ENCODE measurements around the gene SPAAR.

GRCh38 chr9:35933550-35934067 is 24.3 kb downstream of the SPAAR start:
- no peak for TF ChIP-seq CTCF (IDR thresholded peaks at IDR 0.05)
- no peak for TF ChIP-seq POLR2A (IDR thresholded peaks at IDR 0.05)
- TF ChIP-seq POLR2AphosphoS5 (IDR thresholded peaks at IDR 0.05): no peak
